Measurements from ENCODE around the gene PCARE.

PCARE gene

GRCh38 chr2:29113027-29113686 lies 38.8 kb upstream of the PCARE start:
- no peaks in the 10 kb centered on the region for H3K9me3 ChIP-seq (ENCODE audit: insufficient read depth, low read depth, low read length)
- H3K9me2 ChIP-seq (replicated peaks; ENCODE audit: low read depth, low read length): no peaks in the 10 kb centered on the region
- H3K4me2 ChIP-seq (ENCODE audit: low read depth, low read length, poor library complexity, severe bottlenecking): no peak overlapping the region
- H3K9ac ChIP-seq (ENCODE audit: low read depth, low read length, poor library complexity, severe bottlenecking): no peak overlapping the region
- H4K20me1 ChIP-seq (ENCODE audit: insufficient read depth, low read length, poor library complexity, severe bottlenecking): no peaks in the 10 kb centered on the region
- peaks cover 7% of the 10 kb centered on the region for H3K27me3 ChIP-seq (ENCODE audit: insufficient read depth, low read length, poor library complexity, severe bottlenecking)
- no peaks in the 10 kb centered on the region for H3F3A ChIP-seq (ENCODE audit: low read depth)
- no peak for TF ChIP-seq EZH2phosphoT487 (IDR thresholded peaks at IDR 0.05; ENCODE audit: borderline replicate concordance)
- TF ChIP-seq, protein P1, sequence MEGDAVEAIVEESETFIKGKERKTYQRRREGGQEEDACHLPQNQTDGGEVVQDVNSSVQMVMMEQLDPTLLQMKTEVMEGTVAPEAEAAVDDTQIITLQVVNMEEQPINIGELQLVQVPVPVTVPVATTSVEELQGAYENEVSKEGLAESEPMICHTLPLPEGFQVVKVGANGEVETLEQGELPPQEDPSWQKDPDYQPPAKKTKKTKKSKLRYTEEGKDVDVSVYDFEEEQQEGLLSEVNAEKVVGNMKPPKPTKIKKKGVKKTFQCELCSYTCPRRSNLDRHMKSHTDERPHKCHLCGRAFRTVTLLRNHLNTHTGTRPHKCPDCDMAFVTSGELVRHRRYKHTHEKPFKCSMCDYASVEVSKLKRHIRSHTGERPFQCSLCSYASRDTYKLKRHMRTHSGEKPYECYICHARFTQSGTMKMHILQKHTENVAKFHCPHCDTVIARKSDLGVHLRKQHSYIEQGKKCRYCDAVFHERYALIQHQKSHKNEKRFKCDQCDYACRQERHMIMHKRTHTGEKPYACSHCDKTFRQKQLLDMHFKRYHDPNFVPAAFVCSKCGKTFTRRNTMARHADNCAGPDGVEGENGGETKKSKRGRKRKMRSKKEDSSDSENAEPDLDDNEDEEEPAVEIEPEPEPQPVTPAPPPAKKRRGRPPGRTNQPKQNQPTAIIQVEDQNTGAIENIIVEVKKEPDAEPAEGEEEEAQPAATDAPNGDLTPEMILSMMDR (conservative IDR thresholded peaks at IDR 0.05; ENCODE audit: low read length): no peak
- no peaks in the 10 kb centered on the region for H3K36me3 ChIP-seq (ENCODE audit: insufficient read depth, low read length)
- H3K79me2 ChIP-seq (ENCODE audit: insufficient read depth, low read length): no peaks in the 10 kb centered on the region
- H3K4me3 ChIP-seq (ENCODE audit: low read length, poor library complexity, severe bottlenecking): no peak overlapping the region
- peaks cover 11% of the 10 kb centered on the region for H3K4me1 ChIP-seq (ENCODE audit: insufficient read depth, low read length, poor library complexity, severe bottlenecking)
- no peak overlapping the region for H2AFZ ChIP-seq (ENCODE audit: low read length)

GRCh38 chr2:29112379-29112778 lies 38.1 kb upstream of the PCARE start:
- Histone ChIP-seq H3K36me3 (ENCODE audit: insufficient read depth, low read length) (no peaks in the 10 kb centered on the region), H3K27me3 (ENCODE audit: insufficient read depth, low read length, poor library complexity, severe bottlenecking) (peaks cover 7% of the 10 kb centered on the region), H3K9me2 (replicated peaks; ENCODE audit: low read depth, low read length) (no peaks in the 10 kb centered on the region), H4K20me1 (ENCODE audit: insufficient read depth, low read length, poor library complexity, severe bottlenecking) (no peaks in the 10 kb centered on the region), H3K4me2 (ENCODE audit: low read depth, low read length, poor library complexity, severe bottlenecking) (no peak overlapping the region), H3K9me3 (ENCODE audit: insufficient read depth, low read depth, low read length) (no peaks in the 10 kb centered on the region), H3K4me3 (ENCODE audit: low read length, poor library complexity, severe bottlenecking) (no peak overlapping the region), H3F3A (ENCODE audit: low read depth) (no peaks in the 10 kb centered on the region), H2AFZ (ENCODE audit: low read length) (no peak overlapping the region), H3K9ac (ENCODE audit: low read depth, low read length, poor library complexity, severe bottlenecking) (no peak overlapping the region), H3K4me1 (ENCODE audit: insufficient read depth, low read length, poor library complexity, severe bottlenecking) (peaks cover 7% of the 10 kb centered on the region), H3K79me2 (ENCODE audit: insufficient read depth, low read length) (no peaks in the 10 kb centered on the region)
- no peak for TF ChIP-seq EZH2phosphoT487 (IDR thresholded peaks at IDR 0.05; ENCODE audit: borderline replicate concordance)

GRCh38 chr2:29110916-29111535 lies 36.7 kb upstream of the PCARE start:
- Histone ChIP-seq H3K9me2 (replicated peaks; ENCODE audit: low read depth, low read length) (no peaks in the 10 kb centered on the region), H3K9ac (ENCODE audit: low read depth, low read length, poor library complexity, severe bottlenecking) (no peak overlapping the region), H3K36me3 (ENCODE audit: insufficient read depth, low read length) (no peaks in the 10 kb centered on the region), H3F3A (ENCODE audit: low read depth) (no peaks in the 10 kb centered on the region), H3K4me3 (ENCODE audit: low read length, poor library complexity, severe bottlenecking) (no peak overlapping the region), H3K79me2 (ENCODE audit: insufficient read depth, low read length) (no peaks in the 10 kb centered on the region), H3K4me2 (ENCODE audit: low read depth, low read length, poor library complexity, severe bottlenecking) (no peak overlapping the region), H4K20me1 (ENCODE audit: insufficient read depth, low read length, poor library complexity, severe bottlenecking) (no peaks in the 10 kb centered on the region), H3K9me3 (ENCODE audit: insufficient read depth, low read depth, low read length) (no peaks in the 10 kb centered on the region), H3K27me3 (ENCODE audit: insufficient read depth, low read length, poor library complexity, severe bottlenecking) (peaks cover 7% of the 10 kb centered on the region), H2AFZ (ENCODE audit: low read length) (0 out of 2 replicates have a peak overlapping the region, but pooled peaks have one; percentile 11), H3K4me1 (ENCODE audit: insufficient read depth, low read length, poor library complexity, severe bottlenecking) (peaks cover 2% of the 10 kb centered on the region)
- TF ChIP-seq EZH2phosphoT487 (IDR thresholded peaks at IDR 0.05; ENCODE audit: borderline replicate concordance): no peak
- TF ChIP-seq, protein P1 (conservative IDR thresholded peaks at IDR 0.05; ENCODE audit: low read length): no peak

All from Loucy (cell line).